RPMI8226 (cell line): ENCODE measurements around the gene TTLL9.

Experiments used
- DNase-seq: peaks from one replicate; pipeline ENCODE4 v3.0.0-alpha.2; 2015

TTLL9 gene

DNA sequence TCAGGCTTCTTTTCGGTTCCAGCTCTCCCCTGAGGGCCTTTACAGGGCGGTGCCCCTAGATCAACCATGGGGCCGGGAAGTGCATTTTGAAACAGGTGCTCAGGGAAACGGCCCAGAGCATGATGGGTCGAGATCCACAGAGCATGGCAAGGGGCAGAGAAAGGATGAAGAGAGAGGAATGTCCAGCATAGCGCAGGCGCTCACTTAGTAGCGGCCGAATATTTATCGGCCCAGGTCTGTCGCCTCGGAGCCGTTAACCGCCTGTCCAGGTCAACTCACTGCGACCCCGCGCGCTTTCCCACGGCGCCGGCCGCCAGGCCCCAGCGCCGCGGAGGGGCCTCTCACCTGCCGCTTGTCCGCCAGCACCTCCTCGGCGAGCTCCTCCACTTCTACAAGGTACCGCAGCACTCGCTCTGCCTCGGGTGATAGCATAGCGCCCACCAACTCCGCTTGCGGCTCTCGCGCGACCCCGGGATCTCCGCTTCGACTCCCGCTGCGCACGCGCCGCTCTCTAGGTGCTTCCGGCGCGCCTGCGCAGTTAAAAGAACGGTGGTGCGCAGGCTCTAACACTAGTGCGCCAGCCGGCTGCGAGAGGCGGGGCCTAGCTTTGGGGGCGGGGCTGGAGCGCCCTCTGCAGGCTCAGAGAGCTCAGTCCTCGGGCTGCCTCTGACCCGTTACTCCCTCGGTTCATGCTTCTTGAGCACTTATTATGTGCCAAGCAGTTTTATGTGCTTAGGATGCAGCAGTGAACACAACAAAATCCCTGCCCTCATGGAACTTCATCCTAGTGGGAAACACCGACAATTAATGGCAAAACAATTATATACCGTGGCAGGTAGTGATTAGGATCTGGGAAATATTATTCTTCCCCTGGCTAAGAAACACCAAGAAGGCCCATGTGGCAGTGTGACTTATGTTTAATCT lies 81.4 kb downstream of the TTLL9 start, which contains the start of gene PDRG1:
Gene PDRG1 (minus strand): TSS at position 517 of the 924 bp plus-strand sequence. CDS start 85 bp downstream, at position 432.
- DNase-seq, result peak; percentile 98

DNA sequence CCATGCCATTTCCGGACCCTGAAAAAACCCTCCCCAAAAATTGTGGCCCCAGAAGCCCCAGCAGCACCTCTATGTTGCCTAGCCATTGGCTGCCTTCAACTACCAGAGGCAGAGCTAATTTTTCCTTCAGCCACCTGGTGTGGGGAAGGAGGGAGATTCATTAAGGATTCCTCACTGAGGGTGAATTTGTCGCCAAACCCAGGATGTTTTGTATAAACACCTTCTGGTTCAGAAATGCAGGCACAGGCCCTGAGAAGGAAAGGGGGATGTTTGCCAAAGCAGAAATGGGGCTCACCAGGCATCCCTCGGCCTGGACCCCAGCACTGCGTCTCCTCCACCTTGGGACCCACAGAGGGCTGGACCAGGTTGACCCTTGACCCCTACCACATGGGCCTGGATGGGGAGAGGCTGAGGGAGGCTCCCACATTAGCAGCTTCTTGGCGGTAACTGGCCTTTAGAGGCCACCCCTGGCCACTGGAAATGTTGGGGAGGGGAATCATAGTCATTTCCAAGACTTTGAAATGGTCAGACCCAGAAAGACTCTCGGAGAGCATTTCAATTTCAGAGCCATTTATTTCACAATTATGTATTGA lies 83.2 kb downstream of the TTLL9 start:
- DNase-seq, result no peak

DNA sequence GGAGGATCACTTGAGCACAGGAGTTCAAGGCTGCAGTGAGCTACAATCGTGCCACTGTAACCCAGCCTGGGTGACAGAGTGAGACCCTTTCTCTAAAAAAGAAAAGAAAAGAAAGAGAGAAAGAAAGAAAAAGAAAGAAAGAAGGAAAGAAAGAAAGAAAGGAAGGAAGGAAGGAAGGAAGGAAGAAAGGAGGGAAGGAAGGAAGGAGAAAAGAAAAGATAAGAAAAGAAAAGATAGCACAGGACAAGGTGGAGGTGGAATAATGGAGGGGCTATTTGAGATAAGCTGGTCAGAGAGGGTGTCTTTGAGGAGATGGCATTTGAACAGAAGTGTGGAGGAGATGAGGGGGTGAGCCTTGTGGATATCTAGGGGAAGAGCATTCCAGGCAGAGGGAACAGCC lies 84.1 kb downstream of the TTLL9 start:
- no peak for DNase-seq

DNA sequence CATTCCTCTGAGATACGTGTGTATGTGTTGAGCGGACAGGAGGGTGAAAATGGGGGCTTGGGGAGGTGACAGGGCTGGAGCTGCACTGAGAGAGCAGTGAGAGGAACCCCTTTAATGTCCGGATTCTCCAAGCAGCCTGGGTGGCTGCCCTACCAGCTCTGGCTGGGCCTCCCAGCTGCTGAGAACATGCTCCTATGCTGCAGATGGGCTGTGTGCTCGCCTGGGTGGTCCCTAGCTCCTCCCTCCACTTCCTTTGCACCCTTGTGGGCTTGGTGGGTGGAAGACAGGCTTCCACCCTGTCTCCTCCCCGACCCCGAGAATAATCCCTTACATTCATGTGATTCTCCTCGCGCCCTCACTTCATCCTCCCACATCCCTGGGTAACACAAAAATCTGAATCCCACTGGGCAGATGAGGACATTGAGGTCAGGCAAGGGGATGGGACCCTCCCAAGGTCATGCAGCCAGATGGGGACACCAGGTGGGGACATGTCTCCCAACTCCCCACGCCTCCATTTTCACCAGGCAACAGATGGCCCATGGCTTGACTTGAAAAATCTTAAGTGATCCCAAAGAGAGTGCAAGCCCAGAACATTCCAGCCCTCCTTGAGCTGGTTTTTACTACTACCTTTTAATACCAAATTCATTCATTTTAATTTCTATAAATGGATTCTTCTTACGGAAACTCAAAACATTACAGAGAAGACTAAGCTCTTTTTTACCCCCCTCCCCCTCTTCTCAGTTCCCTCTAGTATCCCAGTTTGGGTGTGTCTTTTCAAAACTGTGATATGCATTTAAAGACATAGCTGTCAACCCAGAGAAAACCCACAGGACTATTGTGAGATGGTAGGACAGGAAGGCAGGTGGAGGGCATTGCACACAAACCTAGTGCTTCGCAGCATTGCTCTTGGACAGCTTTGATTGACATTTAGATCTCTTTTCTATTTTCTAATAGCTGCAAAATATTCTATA lies 86.4 kb downstream of the TTLL9 start:
- DNase-seq, result peak; percentile 43

DNA sequence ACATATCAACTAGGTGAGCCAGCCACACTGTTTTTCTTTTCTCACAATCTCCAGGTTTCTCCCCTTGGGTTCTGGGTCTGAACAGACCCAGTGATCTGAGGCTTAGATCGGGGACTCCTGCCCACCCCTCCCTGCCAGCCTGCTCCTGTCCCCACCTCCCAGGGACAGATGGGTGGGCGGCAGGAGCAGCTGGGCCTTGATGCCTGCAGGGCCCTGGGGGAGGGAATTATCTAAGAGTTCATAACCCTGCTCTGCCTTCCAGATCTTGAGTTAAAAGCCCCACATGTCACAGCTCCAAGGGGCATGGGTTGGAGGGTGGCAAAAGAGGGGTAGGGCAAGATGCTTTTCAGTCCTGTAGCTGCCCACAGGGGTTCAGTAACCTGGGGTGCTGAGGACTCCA lies 92.3 kb downstream of the TTLL9 start:
- DNase-seq, result no peak

DNA sequence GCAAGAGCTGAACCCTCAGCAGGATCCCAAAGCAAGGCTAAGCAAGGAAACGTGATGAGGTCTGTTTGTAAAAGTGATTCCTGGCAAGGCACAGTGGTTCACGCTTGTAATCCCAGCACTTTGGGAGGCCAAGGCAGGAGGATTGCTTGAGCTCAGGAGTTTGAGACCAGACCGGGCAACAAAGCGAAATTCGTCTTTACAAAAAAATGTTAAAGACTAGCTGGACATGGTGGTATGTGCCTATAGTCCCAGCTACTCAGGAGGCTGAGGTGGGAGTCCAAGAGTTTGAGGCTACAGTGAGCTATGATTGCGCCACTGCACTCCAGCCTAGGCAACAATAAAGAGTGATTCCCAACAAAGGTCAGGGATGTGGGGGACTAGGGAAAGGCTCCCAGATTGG lies 93.5 kb downstream of the TTLL9 start:
- no peak for DNase-seq

DNA sequence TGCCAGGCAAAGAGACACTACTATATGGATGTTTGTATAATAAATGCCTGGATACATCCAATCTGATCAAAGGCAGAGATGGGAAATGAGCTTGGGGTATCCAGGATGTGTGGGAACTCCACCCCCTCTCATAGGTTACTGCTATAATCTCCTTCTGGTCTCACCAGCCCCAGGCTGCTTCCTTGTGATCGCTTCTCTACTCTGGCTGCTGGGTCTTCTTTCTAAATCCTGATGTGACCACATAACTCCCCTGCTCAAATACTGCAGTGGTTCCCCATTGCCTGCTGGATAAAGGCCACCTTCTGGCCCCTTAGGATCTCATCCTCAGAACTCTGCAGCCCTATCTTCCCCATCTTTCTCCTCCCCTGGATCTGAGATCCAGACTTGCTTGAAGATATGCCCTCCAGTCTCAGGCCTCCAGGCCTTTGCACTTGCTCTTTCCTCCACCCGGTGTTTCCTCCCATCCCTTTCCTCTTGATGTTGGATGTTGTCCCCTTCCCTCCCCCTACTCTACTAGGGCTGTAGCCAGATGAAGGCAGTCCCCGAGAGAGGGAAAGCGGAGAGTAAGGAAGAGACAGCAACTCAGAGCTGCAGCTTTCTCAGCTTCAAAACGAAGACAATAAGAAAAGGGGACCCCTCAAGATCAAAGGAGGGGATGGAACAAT lies 96.7 kb downstream of the TTLL9 start:
- no peak for DNase-seq

DNA sequence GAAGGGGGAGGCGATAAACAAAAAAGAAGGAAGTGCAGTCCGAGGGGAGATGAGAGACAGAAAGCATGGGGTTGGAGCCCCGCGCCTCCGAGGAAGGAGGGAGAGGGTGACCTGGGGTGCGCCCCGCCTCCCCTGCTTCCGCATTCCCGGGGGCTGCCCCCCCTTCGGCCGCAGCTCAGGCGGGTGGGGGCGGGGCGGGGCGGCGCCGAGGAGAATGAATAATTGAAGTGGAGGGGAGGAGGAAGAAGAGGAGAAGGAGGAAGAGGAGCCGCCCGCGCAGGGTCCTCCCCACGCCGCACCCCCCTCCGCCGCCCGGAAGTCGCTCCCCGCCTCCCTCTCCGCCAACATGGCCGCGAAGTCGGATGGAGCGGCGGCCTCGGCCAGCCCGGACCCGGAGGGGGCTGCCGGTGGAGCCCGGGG lies 97.4 kb downstream of the TTLL9 start, which contains the start of gene XKR7:
Gene XKR7 (plus strand): TSS at position 322 of the 420 bp plus-strand sequence. CDS start 25 bp downstream, at position 347.
- DNase-seq, result no peak

DNA sequence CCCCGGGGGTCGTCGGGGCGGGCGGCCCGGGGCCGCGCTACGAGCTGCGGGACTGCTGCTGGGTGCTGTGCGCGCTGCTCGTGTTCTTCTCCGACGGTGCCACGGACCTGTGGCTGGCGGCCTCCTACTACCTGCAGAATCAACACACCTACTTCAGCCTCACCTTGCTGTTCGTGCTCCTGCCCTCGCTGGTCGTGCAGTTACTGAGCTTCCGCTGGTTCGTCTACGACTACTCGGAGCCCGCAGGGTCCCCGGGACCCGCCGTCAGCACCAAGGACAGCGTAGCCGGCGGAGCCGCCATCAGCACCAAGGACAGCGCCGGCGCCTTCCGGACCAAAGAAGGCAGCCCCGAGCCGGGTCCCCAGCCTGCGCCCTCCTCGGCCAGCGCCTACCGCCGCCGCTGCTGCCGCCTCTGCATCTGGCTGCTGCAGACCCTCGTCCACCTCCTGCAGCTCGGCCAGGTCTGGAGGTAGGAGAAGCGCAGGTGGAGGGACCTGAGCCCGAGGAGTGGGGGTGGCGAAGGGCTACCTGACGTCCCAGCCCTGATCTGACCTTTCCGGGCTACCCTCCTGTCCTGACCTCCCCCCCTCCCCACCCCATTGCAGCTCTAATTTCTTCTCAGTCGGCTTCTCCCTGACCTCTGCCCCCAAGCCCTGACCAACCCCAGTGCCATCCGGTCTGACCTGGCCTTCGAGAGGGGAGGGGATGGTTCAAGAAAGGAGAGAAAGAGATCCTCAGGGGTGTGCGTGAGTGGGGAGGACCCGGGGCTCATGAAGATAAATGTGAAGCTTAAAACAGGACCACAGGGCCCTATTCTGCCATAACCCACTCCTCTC lies 98.1 kb downstream of the TTLL9 start:
- DNase-seq, result peak; percentile 86

DNA sequence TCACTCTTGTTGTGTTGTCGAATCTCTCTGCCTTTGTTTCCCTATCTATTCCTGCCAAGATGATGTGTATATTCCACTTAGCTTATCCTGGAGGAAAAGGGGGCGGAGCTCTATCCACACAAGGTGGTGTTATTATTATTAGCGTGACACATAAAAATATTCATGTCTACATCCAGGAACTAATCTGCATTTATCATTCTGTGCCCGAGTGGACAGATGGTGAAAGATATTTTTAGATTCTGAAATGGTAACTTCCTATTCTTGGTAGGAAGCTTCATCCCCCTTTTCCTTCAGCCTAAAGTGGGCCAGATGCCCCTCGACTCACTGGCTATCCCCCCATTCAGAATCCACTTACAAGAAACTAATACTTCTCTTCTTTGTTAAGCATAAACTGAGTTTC lies 99.6 kb downstream of the TTLL9 start:
- DNase-seq, result no peak

DNA sequence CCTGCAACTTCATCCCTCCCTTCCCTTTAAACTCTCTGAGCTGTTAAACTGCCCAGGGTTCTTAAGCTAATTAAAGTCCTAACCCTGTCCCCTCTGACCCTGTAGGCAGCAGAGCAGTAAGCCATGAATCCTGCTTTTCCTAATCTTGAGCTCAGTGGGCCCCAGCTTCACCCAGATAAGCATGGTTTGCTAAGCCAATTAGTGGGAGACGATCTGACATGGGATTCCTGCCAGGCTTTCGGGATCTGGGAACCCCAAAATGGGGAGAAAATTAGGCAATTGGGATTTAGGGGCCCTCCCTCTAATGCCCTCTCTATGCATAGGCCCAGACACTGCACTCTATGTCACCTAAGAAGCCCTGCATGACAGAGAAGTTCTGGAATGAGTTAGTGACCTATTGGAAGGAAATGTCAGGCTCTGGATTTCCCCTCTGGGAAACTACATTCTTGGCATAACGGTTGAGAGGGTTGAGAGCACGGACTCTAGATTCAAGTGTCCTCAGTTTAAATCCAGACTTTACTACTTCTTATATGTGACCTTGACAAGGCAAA lies 102.1 kb downstream of the TTLL9 start:
- DNase-seq, result no peak

DNA sequence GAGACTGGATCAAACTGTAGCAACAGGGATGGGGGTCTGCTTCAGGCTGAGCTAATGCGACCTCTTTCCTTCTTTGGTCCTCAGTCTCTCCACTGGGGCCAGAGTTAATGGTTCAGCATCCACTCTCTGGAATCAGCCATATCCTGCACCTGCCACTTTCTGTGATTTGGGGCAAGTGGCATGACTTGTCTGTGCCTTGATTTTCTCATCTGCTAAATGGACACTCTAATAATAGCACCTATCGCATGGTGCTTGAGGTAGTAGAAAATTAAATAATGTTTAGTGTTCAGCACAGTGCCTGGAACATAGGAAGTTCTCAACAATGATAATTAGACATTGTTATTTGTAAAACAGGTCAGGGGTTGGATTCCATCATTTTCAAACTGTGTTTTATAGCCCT lies 103.9 kb downstream of the TTLL9 start:
- DNase-seq, result no peak

DNA sequence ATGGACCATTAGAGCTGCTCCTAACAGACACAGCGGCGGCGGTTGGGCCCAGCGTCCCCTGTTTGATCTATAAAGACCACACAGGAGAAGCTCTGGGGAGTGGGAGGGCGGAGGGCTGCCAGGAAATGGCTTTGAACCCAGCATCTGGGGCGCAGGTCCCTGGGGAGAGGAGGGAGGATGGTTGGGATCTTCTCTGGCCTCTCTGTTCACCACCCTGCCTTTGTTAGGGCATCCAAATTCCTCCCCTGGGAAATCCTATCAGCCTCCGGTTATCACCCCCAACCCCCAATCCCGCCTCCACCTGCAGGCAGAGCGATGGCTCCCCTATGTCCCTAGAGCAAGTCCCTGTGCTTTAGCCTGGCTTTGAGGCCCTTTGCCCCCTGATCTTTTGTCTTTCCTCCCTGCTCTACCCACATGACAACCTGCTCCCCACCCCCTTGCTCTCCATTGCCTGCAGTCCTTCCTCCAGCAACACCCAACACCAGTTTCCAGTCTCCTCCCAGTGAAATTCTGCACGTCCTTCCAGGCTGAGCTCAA lies 104.6 kb downstream of the TTLL9 start:
- no peak for DNase-seq

DNA sequence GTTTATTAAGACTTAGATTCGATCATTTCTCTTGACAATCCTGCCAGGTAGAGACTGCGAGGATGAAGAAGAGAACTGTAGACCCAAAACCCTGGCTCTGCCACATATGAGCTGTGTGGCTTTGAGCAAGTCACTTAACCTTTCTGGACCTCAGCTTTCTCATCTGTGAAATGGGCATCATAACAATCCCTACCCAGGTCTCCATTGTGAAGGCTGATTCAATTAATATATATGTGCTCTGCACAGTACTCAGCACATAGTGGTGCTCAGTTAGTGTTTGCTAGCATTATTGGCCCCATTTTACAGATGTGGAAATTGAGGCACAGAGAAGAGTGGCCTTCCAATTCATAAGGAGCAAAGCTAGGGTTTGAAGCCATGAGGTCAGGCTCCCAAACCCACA lies 105.4 kb downstream of the TTLL9 start:
- DNase-seq, result no peak

DNA sequence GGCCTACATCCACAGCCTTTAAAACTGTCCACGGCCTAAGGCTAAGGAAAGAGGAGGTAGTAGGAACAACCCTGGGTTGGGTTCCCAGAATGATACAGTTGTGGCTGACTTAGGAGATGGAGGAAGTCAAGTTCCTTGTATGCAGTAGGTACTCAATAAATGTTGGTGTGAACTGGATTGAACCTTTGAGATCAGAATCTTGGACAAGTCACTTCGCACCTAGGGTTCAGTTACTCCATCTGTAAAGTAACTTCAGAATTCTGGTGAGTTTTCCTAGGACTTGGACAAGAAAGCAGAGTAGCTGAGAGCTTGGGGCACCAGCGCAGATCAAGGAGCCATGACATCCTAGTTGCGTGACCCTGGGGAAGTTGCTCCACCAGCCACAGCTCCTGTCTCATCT lies 106.6 kb downstream of the TTLL9 start:
- DNase-seq, result no peak

DNA sequence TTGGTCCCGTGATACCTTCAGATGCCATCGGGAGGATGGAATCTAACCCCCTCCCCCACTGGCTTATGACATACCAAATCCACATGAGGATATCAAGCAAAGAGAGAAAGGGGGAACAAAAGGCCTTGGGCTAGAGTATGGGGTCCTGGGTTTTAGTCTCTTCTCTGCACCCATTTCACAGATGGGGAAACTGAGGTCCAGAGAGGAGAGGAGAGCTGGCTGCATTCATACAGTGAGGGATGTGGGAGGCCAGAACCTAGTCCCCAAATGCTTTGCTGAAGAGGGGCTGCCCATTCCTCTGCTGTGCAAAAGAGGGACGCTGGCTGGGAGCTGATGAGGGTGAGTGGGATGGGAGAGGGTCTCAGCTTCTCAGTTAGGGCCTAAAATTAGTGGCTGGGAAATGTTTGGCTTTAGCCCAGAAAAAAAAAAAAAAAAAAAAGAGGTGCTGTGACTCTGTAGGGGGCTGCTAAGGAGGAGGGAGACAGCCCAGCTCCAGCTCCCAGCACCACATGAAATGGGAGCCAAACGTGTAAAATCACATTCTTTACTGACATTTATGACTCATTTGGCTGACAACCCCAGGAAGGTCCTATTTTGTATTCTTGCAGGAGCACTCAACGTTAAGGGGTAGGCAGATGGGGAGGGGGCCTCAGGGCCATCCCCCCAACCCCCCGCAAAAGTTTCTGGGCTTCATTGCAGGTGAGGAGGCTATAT lies 109.4 kb downstream of the TTLL9 start:
- no peak for DNase-seq

DNA sequence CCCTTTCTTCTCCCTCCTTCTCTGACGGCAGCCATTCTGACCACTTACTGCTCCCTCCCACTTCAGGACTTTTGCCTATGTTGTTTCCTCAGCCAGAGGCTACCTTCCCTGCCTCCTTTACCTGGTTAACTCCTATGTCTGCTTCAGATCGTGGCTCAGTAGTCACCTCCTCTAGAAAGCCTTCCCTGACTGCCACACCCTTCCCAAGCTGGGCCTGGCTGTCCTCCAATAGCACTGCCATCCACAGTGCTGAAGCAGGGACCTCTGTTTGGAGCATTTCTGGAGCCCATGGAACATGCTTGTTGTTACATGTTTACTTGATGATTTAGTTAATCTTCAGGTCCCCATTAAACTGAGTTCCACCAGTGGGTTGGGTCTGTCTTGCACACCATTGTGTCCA lies 111.3 kb downstream of the TTLL9 start:
- DNase-seq, result no peak

DNA sequence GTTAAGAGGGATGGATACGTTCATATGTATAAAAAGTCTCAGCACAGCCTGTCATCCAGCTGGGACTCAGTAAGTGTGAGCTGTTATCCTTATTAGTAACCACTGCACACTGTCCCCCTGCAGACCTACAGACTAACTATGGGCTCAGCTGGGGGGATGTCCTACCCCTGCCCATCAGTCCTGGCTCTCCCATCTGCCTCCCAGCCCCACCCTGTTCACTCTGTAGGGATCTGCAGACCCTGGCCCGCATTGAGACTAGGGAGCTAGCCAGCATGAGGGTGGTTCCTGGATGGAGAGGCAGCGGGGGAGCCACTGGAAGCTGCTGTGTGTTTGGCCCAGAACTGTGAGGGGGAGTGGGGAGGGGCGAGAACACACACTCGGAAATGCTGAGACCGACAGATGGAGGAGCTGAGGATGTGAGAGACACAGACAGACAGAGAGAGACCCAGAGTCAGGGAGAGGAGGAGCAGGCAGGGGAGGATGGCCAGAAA lies 114.6 kb downstream of the TTLL9 start:
- no peak for DNase-seq

DNA sequence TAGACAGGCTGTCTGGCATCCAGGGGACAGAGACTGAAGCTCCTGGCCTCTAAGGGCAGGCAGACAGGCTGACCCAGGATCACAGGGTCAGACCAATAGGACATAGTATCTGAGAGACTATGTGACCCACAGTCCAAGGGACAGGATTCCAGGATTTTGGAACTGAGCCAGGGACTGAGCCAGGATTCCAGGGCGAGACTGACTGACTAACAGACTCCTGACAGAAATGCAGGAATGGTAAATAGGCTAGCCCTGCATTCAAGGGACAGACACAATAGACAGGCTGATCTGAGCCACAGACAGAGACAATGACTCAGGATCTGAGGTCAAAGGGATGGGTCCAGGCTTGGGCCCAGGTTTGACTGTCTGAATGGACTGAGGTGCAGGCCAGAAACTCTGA lies 117.3 kb downstream of the TTLL9 start:
- no peak for DNase-seq

DNA sequence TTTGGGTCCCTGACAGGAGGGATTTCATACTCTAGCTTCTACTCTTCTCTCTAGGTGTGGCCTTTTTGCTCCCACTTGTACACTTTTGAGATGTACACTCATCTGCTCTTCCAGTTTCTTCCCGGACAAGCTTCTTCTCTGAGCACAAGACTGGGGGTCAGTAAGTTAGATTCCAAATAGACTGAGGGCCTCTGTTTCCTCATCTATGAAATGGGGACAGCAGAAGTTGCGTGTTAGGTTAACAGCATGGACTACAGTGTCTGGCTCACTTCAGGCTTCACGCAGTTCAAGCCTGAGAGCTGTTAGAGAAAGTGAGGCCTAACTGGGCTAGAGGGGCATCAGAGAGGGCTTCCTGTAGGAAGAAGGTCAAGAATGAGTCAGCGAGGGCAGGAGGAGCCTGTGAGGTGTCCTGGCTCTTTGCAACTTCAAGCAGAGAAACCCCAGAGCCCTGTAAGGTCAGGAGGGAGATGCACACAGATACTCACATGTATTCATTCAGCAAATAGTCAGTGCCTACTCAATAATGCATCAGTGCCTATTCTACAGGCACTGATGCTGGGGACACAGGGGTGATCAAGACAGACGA lies 118.1 kb downstream of the TTLL9 start:
- DNase-seq, result no peak
